ENCODE results near the gene LAIR2. TPM values are rescaled to one million over a fixed set of nuclear protein-coding genes. Genes with fewer than 3 reads are reported as not detected.
A peak's percentile ranks its signal among the peaks of the same experiment; 100 is the strongest.
"Not testable (repeated sequence)": the region's sequence is repeated elsewhere in the genome, so short reads cannot be mapped to it uniquely, and the experiment has no call there.

LAIR2 gene
- total and polyA plus RNA-seq, 2 of the 13 experiments (the other 11 are each of a cell fraction or from before 2014, with no cell fraction given): 1.3 to 1.9 TPM

DNA sequence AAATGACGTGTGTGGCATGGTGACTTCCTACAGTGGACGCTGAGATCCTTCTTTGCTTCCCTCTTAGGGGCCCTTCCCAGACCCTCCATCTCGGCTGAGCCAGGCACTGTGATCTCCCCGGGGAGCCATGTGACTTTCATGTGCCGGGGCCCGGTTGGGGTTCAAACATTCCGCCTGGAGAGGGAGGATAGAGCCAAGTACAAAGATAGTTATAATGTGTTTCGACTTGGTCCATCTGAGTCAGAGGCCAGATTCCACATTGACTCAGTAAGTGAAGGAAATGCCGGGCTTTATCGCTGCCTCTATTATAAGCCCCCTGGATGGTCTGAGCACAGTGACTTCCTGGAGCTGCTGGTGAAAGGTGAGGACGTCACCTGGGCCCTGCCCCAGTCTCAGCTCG lies 5.2 kb downstream of the LAIR2 start:
- in situ Hi-C loops (cut with HindIII; ENCODE audit: extremely low pct_ligation_motif_present, low pct_unique_long_range_greater_than_20kb): no loop called here
- ChIA-PET POLR2A (no interaction called here), CTCF (ENCODE audit: low intra/inter-chr PET ratio, low total read pairs) (no interaction called here)
- ATAC-seq: no peak; the same call in 2 of the 3 replicates
- no peak for FAIRE-seq
- peak; percentile 40 for DNase-seq (ENCODE audit: low spot score)
- H3K9me3 ChIP-seq (ENCODE audit: low read length): no peaks in the 10 kb centered on the region
- TF ChIP-seq, protein P1, sequence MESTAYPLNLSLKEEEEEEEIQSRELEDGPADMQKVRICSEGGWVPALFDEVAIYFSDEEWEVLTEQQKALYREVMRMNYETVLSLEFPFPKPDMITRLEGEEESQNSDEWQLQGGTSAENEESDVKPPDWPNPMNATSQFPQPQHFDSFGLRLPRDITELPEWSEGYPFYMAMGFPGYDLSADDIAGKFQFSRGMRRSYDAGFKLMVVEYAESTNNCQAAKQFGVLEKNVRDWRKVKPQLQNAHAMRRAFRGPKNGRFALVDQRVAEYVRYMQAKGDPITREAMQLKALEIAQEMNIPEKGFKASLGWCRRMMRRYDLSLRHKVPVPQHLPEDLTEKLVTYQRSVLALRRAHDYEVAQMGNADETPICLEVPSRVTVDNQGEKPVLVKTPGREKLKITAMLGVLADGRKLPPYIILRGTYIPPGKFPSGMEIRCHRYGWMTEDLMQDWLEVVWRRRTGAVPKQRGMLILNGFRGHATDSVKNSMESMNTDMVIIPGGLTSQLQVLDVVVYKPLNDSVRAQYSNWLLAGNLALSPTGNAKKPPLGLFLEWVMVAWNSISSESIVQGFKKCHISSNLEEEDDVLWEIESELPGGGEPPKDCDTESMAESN (CRISPR knock-in tag; conservative IDR thresholded peaks at IDR 0.05): no peak
- peak; percentile 62; the same call in 1 of the 2 replicates for TF ChIP-seq TCF7 (IDR thresholded peaks at IDR 0.05; ENCODE audit: low read depth)
- no peaks in the 10 kb centered on the region for H3K79me2 ChIP-seq (ENCODE audit: insufficient read depth, low read length)
- BruUV-seq (replicated peaks): no TSS peak
- H3K36me3 ChIP-seq (replicated peaks in 1 of 2; ENCODE audit: control insufficient read depth in 1 of 2, insufficient read depth in 2 of 2, low read length in 2 of 2): no peaks in the 10 kb centered on the region
- H2AFZ ChIP-seq (ENCODE audit: low read length): no peak overlapping the region
- 9% methylated on average over 10 of the region's 12 CpGs for WGBS (ENCODE audit: low lambda C conversion rate)
- peak overlapping the region; percentile 38; the same call in 1 of the 2 replicates for H3K4me2 ChIP-seq (ENCODE audit: low read depth, low read length)
- peaks cover 16% of the 10 kb centered on the region for H3K4me1 ChIP-seq (ENCODE audit: insufficient read depth, low read length)
- H3K27ac ChIP-seq (ENCODE audit: extremely low read length, insufficient read depth, low read length): no peak overlapping the region
- intact Hi-C loops (cut with micrococcal nuclease; ENCODE audit: unreplicated experiment): no loop called here
- H4K20me1 ChIP-seq (ENCODE audit: insufficient read depth, low read length): no peaks in the 10 kb centered on the region
- H3K9ac ChIP-seq (ENCODE audit: insufficient read depth, low read depth, low read length): no peak overlapping the region
- no peak overlapping the region for H3K4me3 ChIP-seq (replicated peaks in 1 of 3; ENCODE audit: insufficient read depth in 1 of 3, low read depth in 2 of 3, low read length in 3 of 3)
- H3K27me3 ChIP-seq (ENCODE audit: control insufficient read depth in 1 of 2, insufficient read depth in 2 of 2, low read length in 2 of 2): no peaks in the 10 kb centered on the region

- H4K20me1 ChIP-seq (ENCODE audit: insufficient read depth, low read length); intact Hi-C loops (cut with micrococcal nuclease; ENCODE audit: unreplicated experiment); H3K9me3 ChIP-seq (ENCODE audit: low read length); H3K9ac ChIP-seq (ENCODE audit: insufficient read depth, low read depth, low read length); H2AFZ ChIP-seq (ENCODE audit: low read length); POLR2A ChIA-PET; BruUV-seq (replicated peaks); H3K27ac ChIP-seq (ENCODE audit: extremely low read length, insufficient read depth, low read length); H3K27me3 ChIP-seq (ENCODE audit: control insufficient read depth in 1 of 2, insufficient read depth in 2 of 2, low read length in 2 of 2); in situ Hi-C loops (cut with HindIII; ENCODE audit: extremely low pct_ligation_motif_present, low pct_unique_long_range_greater_than_20kb); H3K79me2 ChIP-seq (ENCODE audit: insufficient read depth, low read length); CTCF ChIA-PET (ENCODE audit: low intra/inter-chr PET ratio, low total read pairs); H3K4me3 ChIP-seq (replicated peaks in 1 of 3; ENCODE audit: insufficient read depth in 1 of 3, low read depth in 2 of 3, low read length in 3 of 3); H3K36me3 ChIP-seq (replicated peaks in 1 of 2; ENCODE audit: control insufficient read depth in 1 of 2, insufficient read depth in 2 of 2, low read length in 2 of 2); TF ChIP-seq NR2F6 (IDR thresholded peaks at IDR 0.05): not testable (repeated sequence)
- peaks cover 16% of the 10 kb centered on the region for H3K4me1 ChIP-seq (ENCODE audit: insufficient read depth, low read length)
- H3K4me2 ChIP-seq (ENCODE audit: low read depth, low read length): peak overlapping the region; percentile 38; the same call in 1 of the 2 replicates
- TF ChIP-seq, protein P2, sequence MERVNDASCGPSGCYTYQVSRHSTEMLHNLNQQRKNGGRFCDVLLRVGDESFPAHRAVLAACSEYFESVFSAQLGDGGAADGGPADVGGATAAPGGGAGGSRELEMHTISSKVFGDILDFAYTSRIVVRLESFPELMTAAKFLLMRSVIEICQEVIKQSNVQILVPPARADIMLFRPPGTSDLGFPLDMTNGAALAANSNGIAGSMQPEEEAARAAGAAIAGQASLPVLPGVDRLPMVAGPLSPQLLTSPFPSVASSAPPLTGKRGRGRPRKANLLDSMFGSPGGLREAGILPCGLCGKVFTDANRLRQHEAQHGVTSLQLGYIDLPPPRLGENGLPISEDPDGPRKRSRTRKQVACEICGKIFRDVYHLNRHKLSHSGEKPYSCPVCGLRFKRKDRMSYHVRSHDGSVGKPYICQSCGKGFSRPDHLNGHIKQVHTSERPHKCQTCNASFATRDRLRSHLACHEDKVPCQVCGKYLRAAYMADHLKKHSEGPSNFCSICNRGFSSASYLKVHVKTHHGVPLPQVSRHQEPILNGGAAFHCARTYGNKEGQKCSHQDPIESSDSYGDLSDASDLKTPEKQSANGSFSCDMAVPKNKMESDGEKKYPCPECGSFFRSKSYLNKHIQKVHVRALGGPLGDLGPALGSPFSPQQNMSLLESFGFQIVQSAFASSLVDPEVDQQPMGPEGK (CRISPR knock-in tag; IDR thresholded peaks at IDR 0.05): peak; percentile 47; the same call in 1 of the 2 replicates
- TF ChIP-seq RXRA (CRISPR knock-in tag; IDR thresholded peaks at IDR 0.05) (peak; percentile 32; the same call in 1 of the 2 replicates), HNF4A (CRISPR knock-in tag; IDR thresholded peaks at IDR 0.05) (peak; percentile 73), THRA (CRISPR knock-in tag; IDR thresholded peaks at IDR 0.05; ENCODE audit: borderline replicate concordance) (peak; percentile 80; the same call in 1 of the 2 replicates), SP5 (CRISPR knock-in tag; IDR thresholded peaks at IDR 0.05; ENCODE audit: borderline replicate concordance, low read depth) (peak; percentile 51; the same call in 1 of the 2 replicates), NR2F6 (CRISPR knock-in tag; IDR thresholded peaks at IDR 0.05) (0 out of 2 replicates have a peak, but pooled peaks have one; percentile 13)
- peak; percentile 83 for ATAC-seq
- FAIRE-seq: peak; percentile 72
- no CpG with 5 or more reads among the region's 3 CpGs for WGBS (ENCODE audit: low lambda C conversion rate)
- peak; percentile 41 for DNase-seq (ENCODE audit: low spot score)
Observed at GRCh38 chr19:54508487-54508886, 5.9 kb downstream of the LAIR2 start.
